ENCODE results near the gene SNRPN.

Gene SNRPN

GRCh38 chr15:24955531-24955921 lies 739 bp downstream of the SNRPN start:
- DNase-seq (ENCODE audit: low read depth in 2 of 2) = no peak
- H3K4me3 ChIP-seq (replicated peaks in 1 of 2; ENCODE audit: low read depth in 2 of 2, low read length in 2 of 2) = peak overlapping the region; percentile 86 to 89
- no peak for TF ChIP-seq CTCF (IDR thresholded peaks at IDR 0.05; ENCODE audit: low read depth, low read length)

- TF ChIP-seq CTCF (IDR thresholded peaks at IDR 0.05; ENCODE audit: low read depth, low read length) = no peak
- DNase-seq (ENCODE audit: low read depth in 2 of 2) = peak; percentile 76 to 81
- H3K4me3 ChIP-seq (replicated peaks in 1 of 2; ENCODE audit: low read depth in 2 of 2, low read length in 2 of 2) = peak overlapping the region; percentile 86 to 89
Measured at GRCh38 chr15:24956111-24956838, 1.5 kb downstream of the SNRPN start.

GRCh38 chr15:24957691-24958090 lies 2.9 kb downstream of the SNRPN start:
- TF ChIP-seq CTCF (IDR thresholded peaks at IDR 0.05; ENCODE audit: low read depth, low read length) = no peak
- H3K4me3 ChIP-seq (replicated peaks in 1 of 2; ENCODE audit: low read depth in 2 of 2, low read length in 2 of 2) = no peak overlapping the region
- DNase-seq (ENCODE audit: low read depth in 2 of 2) = no peak

GRCh38 chr15:24961967-24962366 lies 7.2 kb downstream of the SNRPN start:
- no peak overlapping the region for H3K4me3 ChIP-seq (replicated peaks in 1 of 2; ENCODE audit: low read depth in 2 of 2, low read length in 2 of 2)
- TF ChIP-seq CTCF (IDR thresholded peaks at IDR 0.05; ENCODE audit: low read depth, low read length) = no peak
- DNase-seq (ENCODE audit: low read depth in 2 of 2) = no peak

- no peak for TF ChIP-seq CTCF (IDR thresholded peaks at IDR 0.05; ENCODE audit: low read depth, low read length)
- no peak for DNase-seq (ENCODE audit: low read depth in 2 of 2)
- no peak overlapping the region for H3K4me3 ChIP-seq (replicated peaks in 1 of 2; ENCODE audit: low read depth in 2 of 2, low read length in 2 of 2)
Measured at GRCh38 chr15:24962880-24963279, 8.1 kb downstream of the SNRPN start.

GRCh38 chr15:24966364-24967103 lies 11.7 kb downstream of the SNRPN start:
- DNase-seq (ENCODE audit: low read depth in 2 of 2) = no peak
- TF ChIP-seq CTCF (IDR thresholded peaks at IDR 0.05; ENCODE audit: low read depth, low read length) = no peak
- no peak overlapping the region for H3K4me3 ChIP-seq (replicated peaks in 1 of 2; ENCODE audit: low read depth in 2 of 2, low read length in 2 of 2)
